RWPE2 (cell line): ENCODE results near the gene ZBTB20.
"Not testable (repeated sequence)": the region's sequence is repeated elsewhere in the genome, so short reads cannot be mapped to it uniquely, and the experiment has no call there.

ENCODE experiments used
- ATAC-seq: fragments of 200-7000 bp; cut with Tn5 transposase; 3 replicates; pipeline ENCODE4 v1.9.1; 2021; ENCODE audit warnings: low read depth
- DNase-seq: peaks from one replicate; pipeline ENCODE4 v3.0.0-alpha.2; 2020; ENCODE audit warnings: low spot score
- H3K27ac ChIP-seq: fragments of 450-650 bp; 2 replicates; pipeline ENCODE4 v1.5.1; 2017; ENCODE audit warnings: mild to moderate bottlenecking; ENCODE audit not compliant: poor library complexity, severe bottlenecking
- H3K27me3 ChIP-seq: fragments of 250-450 bp; sonication (Bioruptor Pico); 2 replicates; pipeline ENCODE4 v1.5.1; 2021; ENCODE audit warnings: mild to moderate bottlenecking, moderate library complexity; ENCODE audit not compliant: insufficient read depth, poor library complexity, severe bottlenecking
- H3K36me3 ChIP-seq: fragments of 250-450 bp; sonication (Bioruptor Pico); 2 replicates; pipeline ENCODE4 v1.5.1; 2020; ENCODE audit warnings: low read depth, mild to moderate bottlenecking, moderate library complexity
- H3K4me1 ChIP-seq: fragments of 250-450 bp; sonication (Bioruptor Pico); 2 replicates; pipeline ENCODE4 v1.5.1; 2021; ENCODE audit warnings: mild to moderate bottlenecking, moderate library complexity; ENCODE audit not compliant: insufficient read depth, poor library complexity, severe bottlenecking
- H3K4me3 ChIP-seq: fragments of 250-450 bp; sonication (Bioruptor Pico); 2 replicates; pipeline ENCODE4 v1.5.1; 2021; ENCODE audit warnings: mild to moderate bottlenecking, moderate library complexity; ENCODE audit not compliant: severe bottlenecking
- H3K9me3 ChIP-seq: fragments of 250-450 bp; sonication (Bioruptor Pico); 2 replicates; pipeline ENCODE4 v1.5.1; 2021; ENCODE audit warnings: mild to moderate bottlenecking, moderate library complexity; ENCODE audit not compliant: severe bottlenecking
- TF ChIP-seq, protein P1 (sequence below): fragments of 450-650 bp; IDR thresholded peaks from one replicate; pipeline ENCODE4 v1.5.1; 2017; ENCODE audit warnings: mild to moderate bottlenecking, moderate library complexity; ENCODE audit not compliant: poor library complexity, severe bottlenecking

ZBTB20 gene

DNA sequence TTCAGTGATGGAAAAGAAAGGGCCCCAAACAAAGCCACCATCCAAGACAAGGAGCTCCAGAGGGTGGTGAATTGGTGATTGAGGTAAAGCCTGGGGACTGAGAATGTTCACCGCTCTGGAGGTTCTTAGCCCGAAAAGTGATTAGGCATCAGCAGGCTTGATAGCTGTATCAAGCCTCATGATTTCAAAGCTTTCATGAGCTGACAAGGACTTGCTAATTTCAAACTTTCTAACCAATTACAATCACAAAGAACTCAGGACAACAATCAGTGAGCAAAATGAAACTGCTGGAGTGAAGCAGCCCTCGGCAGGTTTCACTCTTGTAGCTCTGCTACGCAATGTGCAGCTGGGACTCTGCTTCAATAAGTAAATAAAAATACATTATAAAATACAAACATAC lies 461.9 kb downstream of the ZBTB20 start:
- DNase-seq, result no peak
- Histone ChIP-seq H3K4me3 (no peak overlapping the region), H3K27ac (no peak overlapping the region), H3K4me1 (no peaks in the 10 kb centered on the region), H3K27me3 (no peaks in the 10 kb centered on the region), H3K36me3 (no peaks in the 10 kb centered on the region), H3K9me3 (no peaks in the 10 kb centered on the region)
- ATAC-seq, result no peak
- TF ChIP-seq, protein P1, sequence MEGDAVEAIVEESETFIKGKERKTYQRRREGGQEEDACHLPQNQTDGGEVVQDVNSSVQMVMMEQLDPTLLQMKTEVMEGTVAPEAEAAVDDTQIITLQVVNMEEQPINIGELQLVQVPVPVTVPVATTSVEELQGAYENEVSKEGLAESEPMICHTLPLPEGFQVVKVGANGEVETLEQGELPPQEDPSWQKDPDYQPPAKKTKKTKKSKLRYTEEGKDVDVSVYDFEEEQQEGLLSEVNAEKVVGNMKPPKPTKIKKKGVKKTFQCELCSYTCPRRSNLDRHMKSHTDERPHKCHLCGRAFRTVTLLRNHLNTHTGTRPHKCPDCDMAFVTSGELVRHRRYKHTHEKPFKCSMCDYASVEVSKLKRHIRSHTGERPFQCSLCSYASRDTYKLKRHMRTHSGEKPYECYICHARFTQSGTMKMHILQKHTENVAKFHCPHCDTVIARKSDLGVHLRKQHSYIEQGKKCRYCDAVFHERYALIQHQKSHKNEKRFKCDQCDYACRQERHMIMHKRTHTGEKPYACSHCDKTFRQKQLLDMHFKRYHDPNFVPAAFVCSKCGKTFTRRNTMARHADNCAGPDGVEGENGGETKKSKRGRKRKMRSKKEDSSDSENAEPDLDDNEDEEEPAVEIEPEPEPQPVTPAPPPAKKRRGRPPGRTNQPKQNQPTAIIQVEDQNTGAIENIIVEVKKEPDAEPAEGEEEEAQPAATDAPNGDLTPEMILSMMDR, result no peak

DNA sequence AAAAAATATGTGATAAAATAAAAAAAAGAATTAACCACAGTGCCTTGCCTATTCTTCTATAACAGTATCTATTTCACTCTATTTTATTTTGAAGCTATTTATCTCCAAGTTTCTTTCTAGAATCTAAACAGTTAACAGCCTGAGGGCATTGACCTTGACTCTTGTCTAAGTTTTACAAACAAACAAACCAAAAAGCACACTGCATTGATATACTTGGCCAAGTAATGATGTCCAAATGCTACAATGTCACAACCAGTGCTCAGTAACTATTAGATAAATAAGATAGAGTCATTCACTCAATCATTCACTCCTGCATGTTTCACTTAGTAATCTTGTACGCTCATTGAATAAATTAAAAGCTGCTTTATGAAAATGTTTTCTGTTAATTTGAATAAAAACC lies 466.8 kb downstream of the ZBTB20 start:
- no peak overlapping the region for H3K27ac ChIP-seq
- H3K27me3 ChIP-seq, result no peaks in the 10 kb centered on the region
- ATAC-seq (no peak), DNase-seq (no peak)
- no peaks in the 10 kb centered on the region for H3K36me3 ChIP-seq
- H3K4me1 ChIP-seq, result no peaks in the 10 kb centered on the region
- no peak overlapping the region for H3K4me3 ChIP-seq
- H3K9me3 ChIP-seq, result no peaks in the 10 kb centered on the region
- TF ChIP-seq, protein P1, result no peak

DNA sequence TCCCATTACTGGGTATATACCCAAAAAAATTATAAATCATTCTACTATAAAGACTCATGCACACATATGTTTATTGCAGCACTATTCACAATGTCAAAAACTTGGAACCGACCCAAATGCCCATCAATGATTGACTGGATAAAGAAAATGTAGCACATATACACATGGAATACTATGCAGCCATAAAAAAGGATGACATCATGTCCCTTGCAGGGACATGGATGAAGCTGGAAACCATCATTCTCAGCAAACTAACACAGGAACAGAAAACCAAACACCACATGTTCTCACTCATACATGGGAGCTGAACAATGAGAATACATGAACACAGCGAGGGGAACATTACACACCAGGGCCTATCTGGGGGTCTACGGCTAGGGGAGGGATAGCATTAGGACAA lies 467.3 kb downstream of the ZBTB20 start:
- H3K4me1 ChIP-seq, ATAC-seq, H3K27ac ChIP-seq, H3K9me3 ChIP-seq, DNase-seq, H3K36me3 ChIP-seq, H3K27me3 ChIP-seq, H3K4me3 ChIP-seq: not testable (repeated sequence)

DNA sequence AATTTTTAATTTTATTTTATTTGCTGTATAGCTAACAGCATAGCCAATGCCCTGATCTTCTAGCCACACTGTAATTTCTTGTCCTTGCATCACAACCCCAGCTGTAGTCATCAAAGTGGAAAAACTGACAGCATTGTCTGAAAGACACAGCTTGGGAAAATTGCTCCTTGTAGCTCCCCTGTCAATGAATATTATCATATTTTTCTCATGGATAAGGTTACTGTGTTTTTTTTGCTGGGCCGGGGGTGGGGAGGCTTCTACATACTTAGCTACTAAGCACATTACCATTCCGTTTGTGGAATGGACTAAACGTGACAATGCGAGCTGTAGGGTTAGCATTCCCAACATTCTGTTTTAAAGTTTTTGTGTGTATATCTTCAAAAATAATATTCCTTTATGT lies 472.0 kb downstream of the ZBTB20 start:
- no peaks in the 10 kb centered on the region for H3K27me3 ChIP-seq

DNA sequence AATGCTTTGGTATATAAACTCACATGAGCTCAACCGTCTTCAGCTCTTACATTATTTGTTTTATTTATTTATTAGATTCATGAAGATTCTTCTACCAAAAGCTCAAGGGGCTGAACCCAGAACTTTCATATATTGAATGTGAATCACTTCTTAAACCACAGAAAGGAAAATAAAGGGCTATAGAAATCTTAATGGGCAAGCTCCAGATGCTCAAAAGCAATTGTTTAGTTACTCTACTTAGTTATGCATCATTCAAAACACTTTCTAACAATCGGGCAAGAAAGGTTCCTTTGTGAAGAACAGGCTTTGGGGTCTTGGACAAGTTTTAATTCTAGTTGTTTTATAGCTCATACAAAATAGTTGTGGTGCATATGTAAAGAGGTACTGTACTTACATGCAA lies 473.1 kb downstream of the ZBTB20 start:
- no peak overlapping the region for H3K27ac ChIP-seq
- H3K36me3 ChIP-seq, result no peaks in the 10 kb centered on the region
- H3K4me3 ChIP-seq, result no peak overlapping the region
- H3K27me3 ChIP-seq, result no peaks in the 10 kb centered on the region
- H3K9me3 ChIP-seq, result no peaks in the 10 kb centered on the region
- ATAC-seq, result no peak
- no peak for DNase-seq
- TF ChIP-seq, protein P1, result no peak
- no peaks in the 10 kb centered on the region for H3K4me1 ChIP-seq

More for the DNA sequence above, 472.0 kb downstream of the ZBTB20 start:
- Histone ChIP-seq H3K4me3 (no peak overlapping the region), H3K4me1 (no peaks in the 10 kb centered on the region), H3K27ac (no peak overlapping the region), H3K9me3 (no peaks in the 10 kb centered on the region), H3K36me3 (no peaks in the 10 kb centered on the region)
- DNase-seq (no peak), ATAC-seq (no peak)
- TF ChIP-seq, protein P1, result no peak
